Pancreas (tissue), 10 donors: Measurements from ENCODE around the gene LGR6. TPM values are rescaled to one million over a fixed set of nuclear protein-coding genes. Genes with fewer than 3 reads are reported as not detected.

Source experiments
- ATAC-seq, 4 donors: fragments of 200-7000 bp; cut with Tn5 transposase; one replicate each; pipeline versions ENCODE4 v1.8.0 to v1.9.1; 2020; ENCODE audit warnings: mild to moderate bottlenecking in 4 of 4, moderate library complexity in 4 of 4
- DNase-seq, 6 donors: peaks; one replicate each; pipeline ENCODE4 v3.0.0-alpha.2; 2020
- FAIRE-seq: peaks from 2 replicates; lab custom pipeline; 2012; peaks lifted over from hg19 to GRCh38; lab: Jason Lieb, UNC
- H3K27ac ChIP-seq, 4 donors: fragments of 200-600 bp; sonication (generic); 1 replicate in 3 of 4; 2 replicates in 1 of 4; pipeline versions ENCODE4 v1.5.0 to v1.8.0; 2020
- H3K27me3 ChIP-seq, 4 donors: fragments of 200-600 bp; one replicate each; pipeline ENCODE4 v1.8.0; 2021
- H3K36me3 ChIP-seq, 3 donors: fragments of 200-600 bp; sonication (generic) in 1 of 3; one replicate each; pipeline versions ENCODE4 v1.5.0 to v1.8.0; 2020 to 2021
- H3K4me1 ChIP-seq, 3 donors: fragments of 200-600 bp; one replicate each; pipeline ENCODE4 v1.8.0; 2021
- H3K4me3 ChIP-seq, 4 donors: fragments of 200-600 bp; sonication (generic) in 2 of 4; one replicate each; pipeline versions ENCODE4 v1.5.0 to v1.8.0; 2020 to 2021
- H3K9me3 ChIP-seq, 4 donors: fragments of 200-600 bp; one replicate each; pipeline ENCODE4 v1.8.0; 2021
- CTCF ChIP-seq, 4 donors: fragments of 200-600 bp; sonication (generic) in 3 of 4; IDR thresholded peaks; one replicate each; pipeline versions ENCODE4 v1.5.0 to v1.8.0; 2021; ENCODE audit warnings: antibody characterized with exemption in 4 of 4
- WGBS, 2 donors: extraction: QIAGEN DNeasy Blood & Tissue Kit; methylation state at CpG; one replicate each; pipeline ENCODE4 v1.1.7; 2013; 5-methylcytosine and 5-hydroxymethylcytosine counted together
- intact Hi-C, 3 donors: fragments of 100-400 bp; cut with DNase I; formaldehyde crosslinking; loops; one replicate each; pipeline versions ENCODE4 v1.11.1 to v1.14.2; 2022
- polyA plus RNA-seq, 2 donors: library from polyadenylated mRNA; stranded (reverse); fragments of 200-250 nt; gene quantifications; one replicate each; pipeline ENCODE4 v1.2.3, GENCODE V29; 2013
- total RNA-seq, 6 donors: library from RNA; stranded (reverse); fragmentation: NEBNext Ultra II Directional in 4 of 6; extraction: Animal tissue kit (Norgen Biotek cat#: 25700) in 4 of 6; gene quantifications; one replicate each; pipeline versions ENCODE4 v1.2.1 to v1.2.4, GENCODE V29; 2021 to 2023
- donor health status: healthy with polysubstance abuse.
- donor health status: DM: no; HTN: no; CAD: no; lungs with moderate emphysema.
- donor health status: DM: no; HTN: no; CAD: no.
- donor health status: control.
- donor health status: control.
- donor health status: Bipolar disorder and iron deficiency.
- donor health status: DM: yes; HTN: yes; CAD: no.
- donor health status: DM: no; HTN: no; CAD: no.
- donor health status: DM: no; HTN: no; CAD: no.
- donor health status: DM: yes; HTN: yes; CAD: no.

LGR6 gene
- total and polyA plus RNA-seq, 8 donors, result 0.06 to 0.47 (median 0.15) TPM; not detected in 3

GRCh38 chr1:202225131-202225530 is 31.5 kb downstream of the LGR6 start:
- DNase-seq, result no peak
- 61 to 64% methylated on average over 5 of the region's 5 CpGs for WGBS, 2 donors
- H3K4me1 ChIP-seq, result no peaks in the 10 kb centered on the region
- no peak overlapping the region for H3K4me3 ChIP-seq
- no peak for FAIRE-seq
- no peak for ATAC-seq
- TF ChIP-seq CTCF (IDR thresholded peaks at IDR 0.05), result no peak
- no peak overlapping the region for H3K27ac ChIP-seq
- no peaks in the 10 kb centered on the region for H3K9me3 ChIP-seq
- no peaks in the 10 kb centered on the region for H3K36me3 ChIP-seq
- intact Hi-C loops, result no loop called here
- H3K27me3 ChIP-seq, result no peaks in the 10 kb centered on the region

DNA sequence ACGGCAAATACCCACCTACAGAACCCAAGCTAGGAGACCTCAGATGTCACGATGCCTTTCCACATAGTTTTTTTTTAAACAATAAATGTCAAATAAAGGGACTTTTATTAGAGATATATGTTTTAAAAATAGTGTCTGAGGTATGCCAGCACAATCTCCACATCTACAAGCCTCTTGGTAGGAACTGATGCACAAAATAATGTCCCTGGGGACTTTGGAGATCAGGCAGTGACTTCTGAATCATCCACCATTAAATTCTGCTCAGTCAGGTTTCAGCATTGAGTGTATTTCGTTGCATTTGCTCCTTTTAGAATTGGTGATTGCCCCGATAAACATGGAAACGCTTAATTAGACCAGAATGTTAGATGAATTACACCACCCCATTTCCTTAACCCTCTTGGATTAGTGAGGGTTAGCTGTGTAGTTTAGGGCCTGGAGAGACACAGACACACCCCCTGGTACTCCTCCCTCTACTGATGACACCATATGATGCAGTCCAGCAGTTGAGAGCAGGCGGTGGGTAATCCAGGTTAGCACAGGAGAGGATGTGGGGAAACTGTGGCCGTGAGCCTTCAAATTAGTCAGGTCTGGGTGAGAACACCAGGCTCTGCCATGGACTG is 33.6 kb downstream of the LGR6 start:
- WGBS, 2 donors, result 74 to 80% methylated on average over 7 of the region's 7 CpGs
- Histone ChIP-seq H3K36me3 (no peaks in the 10 kb centered on the region), H3K9me3 (no peaks in the 10 kb centered on the region), H3K27me3 (no peaks in the 10 kb centered on the region), H3K4me1 (no peaks in the 10 kb centered on the region), H3K27ac (no peak overlapping the region), H3K4me3 (no peak overlapping the region)
- intact Hi-C loops, result no loop called here
- ATAC-seq (no peak), FAIRE-seq (no peak), DNase-seq (no peak)
- no peak for TF ChIP-seq CTCF (IDR thresholded peaks at IDR 0.05)

DNA sequence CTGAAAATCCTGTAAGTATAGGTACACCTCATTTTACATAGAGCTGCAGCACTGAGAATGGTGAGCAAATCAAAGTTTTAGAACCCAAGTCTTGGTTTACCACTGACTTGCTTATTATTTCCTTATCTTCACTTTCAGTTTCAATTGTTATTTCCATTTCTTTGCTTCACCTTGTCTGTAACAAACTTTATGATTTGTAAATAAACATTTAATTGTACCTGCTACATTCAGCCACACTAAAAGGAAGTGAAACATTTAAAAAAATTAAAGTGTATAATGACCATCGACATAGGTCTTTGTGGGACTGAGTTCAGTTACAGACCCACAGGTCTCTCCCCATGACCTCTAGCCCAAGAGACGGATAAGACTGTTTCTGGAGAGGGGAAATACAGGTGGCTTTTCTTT is 34.4 kb downstream of the LGR6 start:
- DNase-seq (no peak), FAIRE-seq (no peak), ATAC-seq (no peak)
- WGBS, 2 donors, result 64 to 69% methylated on average over 2 of the region's 2 CpGs
- Histone ChIP-seq H3K4me1 (no peaks in the 10 kb centered on the region), H3K27ac (no peak overlapping the region), H3K27me3 (no peaks in the 10 kb centered on the region), H3K9me3 (no peaks in the 10 kb centered on the region), H3K36me3 (no peaks in the 10 kb centered on the region), H3K4me3 (no peak overlapping the region)
- intact Hi-C loops, result no loop called here
- TF ChIP-seq CTCF (IDR thresholded peaks at IDR 0.05), result no peak

GRCh38 chr1:202228484-202229122 is 35.0 kb downstream of the LGR6 start:
- Histone ChIP-seq H3K36me3 (no peaks in the 10 kb centered on the region), H3K4me3 (no peak overlapping the region), H3K27ac (no peak overlapping the region), H3K27me3 (no peaks in the 10 kb centered on the region), H3K9me3 (no peaks in the 10 kb centered on the region), H3K4me1 (no peaks in the 10 kb centered on the region)
- intact Hi-C loops, result no loop called here
- TF ChIP-seq CTCF (IDR thresholded peaks at IDR 0.05), result no peak
- 79 to 88% methylated on average over 7 of the region's 7 CpGs for WGBS, 2 donors
- ATAC-seq, result no peak
- FAIRE-seq, result no peak
- DNase-seq, result no peak

- ATAC-seq (no peak), DNase-seq (no peak)
Observed at GRCh38 chr1:202229376-202229775, 35.8 kb downstream of the LGR6 start.

More at GRCh38 chr1:202229376-202229775, 35.8 kb downstream of the LGR6 start:
- FAIRE-seq, result no peak
- TF ChIP-seq CTCF (IDR thresholded peaks at IDR 0.05), result no peak
- intact Hi-C loops, result no loop called here
- Histone ChIP-seq H3K36me3 (no peaks in the 10 kb centered on the region), H3K9me3 (no peaks in the 10 kb centered on the region), H3K4me3 (no peak overlapping the region), H3K4me1 (no peaks in the 10 kb centered on the region), H3K27me3 (no peaks in the 10 kb centered on the region), H3K27ac (no peak overlapping the region)
- 73 to 76% methylated on average over 5 of the region's 5 CpGs for WGBS, 2 donors
